HFFc6 (cell line): Measurements from ENCODE around the gene MED9. TPM values are rescaled to one million over a fixed set of nuclear protein-coding genes. Genes with fewer than 3 reads are reported as not detected.

Experiments used
- DNase-seq: peaks from one replicate; pipeline ENCODE4 v3.0.0-alpha.2; 2018
- H3K27ac Mint-ChIP-seq: 2 replicates; pipeline ENCODE4 v1.8.0; 2020; ENCODE audit warnings: mild to moderate bottlenecking, mixed read lengths
- H3K27me3 Mint-ChIP-seq: 2 replicates; pipeline ENCODE4 v1.8.0; 2021; ENCODE audit warnings: mild to moderate bottlenecking, moderate library complexity, mixed read lengths; ENCODE audit not compliant: insufficient read depth
- H3K36me3 Mint-ChIP-seq: 2 replicates; pipeline ENCODE4 v1.8.0; 2021; ENCODE audit warnings: low read depth, mixed read lengths
- H3K4me1 Mint-ChIP-seq: 2 replicates; pipeline ENCODE4 v1.8.0; 2020; ENCODE audit warnings: low read depth, mixed read lengths
- H3K4me3 Mint-ChIP-seq: 2 replicates; pipeline ENCODE4 v1.8.0; 2020; ENCODE audit warnings: mild to moderate bottlenecking, moderate library complexity, mixed read lengths
- H3K9me3 Mint-ChIP-seq: 2 replicates; pipeline ENCODE4 v1.8.0; 2020; ENCODE audit warnings: mild to moderate bottlenecking, mixed read lengths
- CTCF ChIP-seq: fragments of 200-600 bp; sonication (generic); IDR thresholded peaks from 2 replicates; pipeline ENCODE4 v1.5.0; 2021; ENCODE audit warnings: antibody characterized with exemption, mild to moderate bottlenecking
- total RNA-seq, 6 experiments: library from RNA; stranded (reverse); fragmentation: NEBNext Ultra II Directional; extraction: Animal tissue kit (Norgen Biotek cat#: 25700); gene quantifications; 2 replicates in 1 of 6; 3 replicates in 5 of 6; pipeline ENCODE4 v1.2.3, GENCODE V29; 2021

Gene MED9
- total RNA-seq, 6 experiments from 2014 or later: 7.0 to 9.0 (median 7.9) TPM

- H3K4me1 Mint-ChIP-seq: peaks cover 3% of the 10 kb centered on the region
- no peaks in the 10 kb centered on the region for H3K9me3 Mint-ChIP-seq
- H3K27me3 Mint-ChIP-seq: peaks cover 14% of the 10 kb centered on the region
- H3K36me3 Mint-ChIP-seq: no peaks in the 10 kb centered on the region; the same call in 1 of the 2 replicates
- no peak for TF ChIP-seq CTCF
- H3K27ac Mint-ChIP-seq: no peak overlapping the region
- DNase-seq: no peak
- H3K4me3 Mint-ChIP-seq: no peak overlapping the region
Measured at GRCh38 chr17:17506893-17507464, 30.2 kb downstream of the MED9 start.

- H3K27me3 Mint-ChIP-seq: peaks cover 17% of the 10 kb centered on the region
- no peaks in the 10 kb centered on the region; the same call in 1 of the 2 replicates for H3K36me3 Mint-ChIP-seq
- H3K27ac Mint-ChIP-seq: no peak overlapping the region
- peaks cover 9% of the 10 kb centered on the region for H3K4me1 Mint-ChIP-seq
- no peak for TF ChIP-seq CTCF
- no peak for DNase-seq
- no peaks in the 10 kb centered on the region for H3K9me3 Mint-ChIP-seq
- H3K4me3 Mint-ChIP-seq: no peak overlapping the region
Measured at GRCh38 chr17:17507465-17508011, 30.7 kb downstream of the MED9 start.

- Mint-ChIP-seq H3K36me3 (no peaks in the 10 kb centered on the region; the same call in 1 of the 2 replicates), H3K27me3 (peaks cover 15% of the 10 kb centered on the region), H3K4me3 (no peak overlapping the region), H3K9me3 (no peaks in the 10 kb centered on the region), H3K27ac (no peak overlapping the region), H3K4me1 (peaks cover 11% of the 10 kb centered on the region)
- no peak for TF ChIP-seq CTCF
- no peak for DNase-seq
Measured at GRCh38 chr17:17508019-17508535, 31.3 kb downstream of the MED9 start.

GRCh38 chr17:17508646-17509591 lies 32.1 kb downstream of the MED9 start:
- Mint-ChIP-seq H3K4me3 (no peak overlapping the region), H3K4me1 (peaks cover 11% of the 10 kb centered on the region), H3K36me3 (no peaks in the 10 kb centered on the region; the same call in 1 of the 2 replicates), H3K9me3 (no peaks in the 10 kb centered on the region), H3K27ac (no peak overlapping the region), H3K27me3 (peaks cover 15% of the 10 kb centered on the region)
- no peak for DNase-seq
- TF ChIP-seq CTCF: no peak

- no peaks in the 10 kb centered on the region; the same call in 1 of the 2 replicates for H3K36me3 Mint-ChIP-seq
- no peaks in the 10 kb centered on the region for H3K9me3 Mint-ChIP-seq
- TF ChIP-seq CTCF: 0 out of 2 replicates have a peak, but pooled peaks have one; percentile 6
- peaks cover 13% of the 10 kb centered on the region for H3K4me1 Mint-ChIP-seq
- H3K27me3 Mint-ChIP-seq: peaks cover 11% of the 10 kb centered on the region
- H3K4me3 Mint-ChIP-seq: no peak overlapping the region
- DNase-seq: no peak
- H3K27ac Mint-ChIP-seq: no peak overlapping the region
Measured at GRCh38 chr17:17509601-17510425, 33.0 kb downstream of the MED9 start.
